ENCODE measurements around the gene FMNL2.

FMNL2 gene

GRCh38 chr2:152674334-152674733, 339.4 kb downstream of the FMNL2 start:
- DNase-seq (ENCODE audit: insufficient read length, low spot score): no peak
- TF ChIP-seq, protein P1, sequence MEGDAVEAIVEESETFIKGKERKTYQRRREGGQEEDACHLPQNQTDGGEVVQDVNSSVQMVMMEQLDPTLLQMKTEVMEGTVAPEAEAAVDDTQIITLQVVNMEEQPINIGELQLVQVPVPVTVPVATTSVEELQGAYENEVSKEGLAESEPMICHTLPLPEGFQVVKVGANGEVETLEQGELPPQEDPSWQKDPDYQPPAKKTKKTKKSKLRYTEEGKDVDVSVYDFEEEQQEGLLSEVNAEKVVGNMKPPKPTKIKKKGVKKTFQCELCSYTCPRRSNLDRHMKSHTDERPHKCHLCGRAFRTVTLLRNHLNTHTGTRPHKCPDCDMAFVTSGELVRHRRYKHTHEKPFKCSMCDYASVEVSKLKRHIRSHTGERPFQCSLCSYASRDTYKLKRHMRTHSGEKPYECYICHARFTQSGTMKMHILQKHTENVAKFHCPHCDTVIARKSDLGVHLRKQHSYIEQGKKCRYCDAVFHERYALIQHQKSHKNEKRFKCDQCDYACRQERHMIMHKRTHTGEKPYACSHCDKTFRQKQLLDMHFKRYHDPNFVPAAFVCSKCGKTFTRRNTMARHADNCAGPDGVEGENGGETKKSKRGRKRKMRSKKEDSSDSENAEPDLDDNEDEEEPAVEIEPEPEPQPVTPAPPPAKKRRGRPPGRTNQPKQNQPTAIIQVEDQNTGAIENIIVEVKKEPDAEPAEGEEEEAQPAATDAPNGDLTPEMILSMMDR (IDR thresholded peaks at IDR 0.05; ENCODE audit: insufficient read depth, missing control alignments): no peak
- FAIRE-seq: no peak

- FAIRE-seq (no peak), DNase-seq (ENCODE audit: insufficient read length, low spot score) (no peak)
- TF ChIP-seq, protein P1 (IDR thresholded peaks at IDR 0.05; ENCODE audit: insufficient read depth, missing control alignments): no peak
Measured at GRCh38 chr2:152676461-152676860, 341.5 kb downstream of the FMNL2 start.

DNA sequence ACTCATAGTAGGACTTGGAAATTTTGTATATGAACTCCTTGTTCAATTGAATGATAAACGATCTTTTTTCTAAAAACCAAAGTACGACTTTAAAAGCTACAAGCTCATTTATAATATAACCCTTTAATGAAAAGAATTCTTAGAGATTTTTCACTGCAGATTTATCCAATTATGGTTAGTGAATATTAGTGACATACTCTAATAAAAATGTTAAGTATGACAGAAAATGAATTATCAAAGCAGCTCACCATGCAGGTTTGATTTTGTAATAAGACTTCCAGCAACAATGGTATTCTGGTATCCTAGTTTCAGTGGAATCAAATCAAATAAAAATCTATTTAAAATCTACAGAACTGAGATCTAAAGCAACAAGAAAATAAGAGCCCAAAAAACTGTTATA, 343.8 kb downstream of the FMNL2 start:
- FAIRE-seq: no peak
- TF ChIP-seq, protein P1 (IDR thresholded peaks at IDR 0.05; ENCODE audit: insufficient read depth, missing control alignments): no peak
- no peak for DNase-seq (ENCODE audit: insufficient read length, low spot score)

DNA sequence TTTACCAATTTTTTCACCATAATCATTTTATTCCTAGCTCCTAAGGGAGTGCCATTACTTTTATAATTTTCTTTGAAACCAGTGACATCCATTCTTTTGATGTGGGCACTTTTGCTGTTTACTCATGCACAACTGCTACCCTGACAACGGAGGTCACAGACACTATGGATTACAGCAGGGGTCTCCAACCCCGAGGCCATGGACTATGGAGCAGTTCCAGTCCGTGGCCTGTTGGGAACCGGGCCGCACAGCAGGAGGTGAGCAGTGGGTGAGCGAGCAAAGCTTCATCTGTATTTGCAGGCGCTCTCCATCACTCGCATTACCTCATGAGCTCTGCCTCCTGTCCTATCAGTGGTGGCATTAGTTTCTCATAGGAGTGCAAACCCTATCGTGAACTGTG, 347.7 kb downstream of the FMNL2 start:
- FAIRE-seq (no peak), DNase-seq (ENCODE audit: insufficient read length, low spot score) (no peak)
- TF ChIP-seq, protein P1 (IDR thresholded peaks at IDR 0.05; ENCODE audit: insufficient read depth, missing control alignments): no peak

- FAIRE-seq (no peak), DNase-seq (ENCODE audit: insufficient read length, low spot score) (no peak)
- TF ChIP-seq, protein P1 (IDR thresholded peaks at IDR 0.05; ENCODE audit: insufficient read depth, missing control alignments): no peak
Measured at GRCh38 chr2:152683400-152683799, 348.4 kb downstream of the FMNL2 start.

- TF ChIP-seq, protein P1 (IDR thresholded peaks at IDR 0.05; ENCODE audit: insufficient read depth, missing control alignments): no peak
- FAIRE-seq (peak; percentile 21), DNase-seq (ENCODE audit: insufficient read length, low spot score) (no peak)
Measured at GRCh38 chr2:152686321-152686720, 351.3 kb downstream of the FMNL2 start.

DNA sequence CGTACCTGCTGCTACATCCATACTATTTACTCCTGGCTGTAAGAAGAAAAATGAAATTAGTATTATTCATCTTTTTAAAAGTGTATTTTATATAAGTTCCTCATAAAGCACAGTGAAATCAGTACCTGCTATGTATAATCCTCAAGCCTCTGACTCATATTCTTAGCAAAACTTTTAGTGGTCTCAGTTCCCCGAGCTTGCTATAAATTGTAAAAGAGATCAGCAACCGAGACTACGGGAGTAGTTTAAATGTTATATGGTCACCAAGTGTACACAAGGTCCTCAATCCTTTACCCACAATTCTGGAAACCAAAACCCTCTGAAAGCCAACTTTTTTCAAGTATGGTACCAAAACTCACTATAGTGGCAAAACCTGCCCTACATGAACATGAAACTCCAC, 358.1 kb downstream of the FMNL2 start:
- TF ChIP-seq, protein P1 (IDR thresholded peaks at IDR 0.05; ENCODE audit: insufficient read depth, missing control alignments): no peak
- DNase-seq (ENCODE audit: insufficient read length, low spot score) (no peak), FAIRE-seq (no peak)
